Measurements from ENCODE around the gene RBFOX1. TPM values are rescaled to one million over a fixed set of nuclear protein-coding genes. Genes with fewer than 3 reads are reported as not detected.

Gene RBFOX1
- total RNA-seq, 1 experiment from 2014 or later: not detected

DNA sequence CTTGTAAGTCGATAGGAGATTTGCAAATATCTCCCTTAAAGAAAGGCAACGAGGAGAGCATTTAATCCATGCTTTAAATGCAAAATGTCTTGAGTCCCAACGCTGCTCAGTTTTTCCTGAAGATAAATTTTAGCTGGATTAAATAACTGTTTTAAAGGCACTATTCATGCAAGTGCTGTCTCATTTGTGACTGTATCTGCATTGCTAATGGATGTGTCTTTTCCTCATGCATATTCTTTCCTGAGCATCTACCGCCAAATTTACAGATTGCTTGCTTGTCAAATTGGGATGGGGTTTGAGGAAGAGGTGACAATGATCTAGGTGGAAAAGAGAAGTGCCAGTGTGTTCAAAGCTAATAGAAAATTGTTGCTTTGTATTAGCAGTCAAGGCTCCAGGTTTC is 106.9 kb downstream of the RBFOX1 start:
- H3K9me2 ChIP-seq (ENCODE audit: insufficient read depth): no peaks in the 10 kb centered on the region
- no peaks in the 10 kb centered on the region for H4K20me1 ChIP-seq (ENCODE audit: insufficient read depth)
- CTCF ChIA-PET: no interaction called here
- no peak overlapping the region for H3K9ac ChIP-seq (ENCODE audit: low read length)
- no peaks in the 10 kb centered on the region for H3K79me2 ChIP-seq (ENCODE audit: insufficient read depth, low read length)
- DNase-seq (ENCODE audit: low read depth, low spot score) (no peak), ATAC-seq (no peak)
- H3K27me3 ChIP-seq (ENCODE audit: insufficient read depth, low read length): no peaks in the 10 kb centered on the region
- intact Hi-C loops (cut with micrococcal nuclease): no loop called here
- no TSS peak for BruUV-seq (replicated peaks)
- H3K27ac ChIP-seq (ENCODE audit: low read depth, low read length): no peak overlapping the region
- POLR2A ChIA-PET: no interaction called here
- H3K4me3 ChIP-seq (replicated peaks in 1 of 2; ENCODE audit: low read depth in 1 of 2, low read length in 2 of 2): no peak overlapping the region
- RAD21 ChIA-PET (ENCODE audit: low non-redundant PET in 1 of 2, low total read pairs in 2 of 2, uncharacterized antibody in 2 of 2, unreplicated experiment in 2 of 2): no interaction called here
- TF ChIP-seq JUND (IDR thresholded peaks at IDR 0.05) (no peak), POLR2A (IDR thresholded peaks at IDR 0.05; ENCODE audit: borderline replicate concordance, extremely low read depth, insufficient read depth, insufficient read length) (no peak), MAX (IDR thresholded peaks at IDR 0.05) (no peak), SRF (IDR thresholded peaks at IDR 0.05; ENCODE audit: low read depth) (no peak), CEBPB (IDR thresholded peaks at IDR 0.05; ENCODE audit: low read depth) (no peak), ATF3 (IDR thresholded peaks at IDR 0.05) (no peak), YY1 (IDR thresholded peaks at IDR 0.05; ENCODE audit: extremely low read depth, insufficient replicate concordance, low read depth, low read length) (no peak), FOSL1 (IDR thresholded peaks at IDR 0.05; ENCODE audit: low read depth) (no peak), EZH2phosphoT487 (IDR thresholded peaks at IDR 0.05; ENCODE audit: borderline replicate concordance) (no peak), ZFX (IDR thresholded peaks at IDR 0.05) (no peak), POLR2AphosphoS5 (IDR thresholded peaks at IDR 0.05; ENCODE audit: low read depth, low read length) (no peak), EGR1 (IDR thresholded peaks at IDR 0.05; ENCODE audit: low read depth) (no peak)
- TF ChIP-seq, protein P1, sequence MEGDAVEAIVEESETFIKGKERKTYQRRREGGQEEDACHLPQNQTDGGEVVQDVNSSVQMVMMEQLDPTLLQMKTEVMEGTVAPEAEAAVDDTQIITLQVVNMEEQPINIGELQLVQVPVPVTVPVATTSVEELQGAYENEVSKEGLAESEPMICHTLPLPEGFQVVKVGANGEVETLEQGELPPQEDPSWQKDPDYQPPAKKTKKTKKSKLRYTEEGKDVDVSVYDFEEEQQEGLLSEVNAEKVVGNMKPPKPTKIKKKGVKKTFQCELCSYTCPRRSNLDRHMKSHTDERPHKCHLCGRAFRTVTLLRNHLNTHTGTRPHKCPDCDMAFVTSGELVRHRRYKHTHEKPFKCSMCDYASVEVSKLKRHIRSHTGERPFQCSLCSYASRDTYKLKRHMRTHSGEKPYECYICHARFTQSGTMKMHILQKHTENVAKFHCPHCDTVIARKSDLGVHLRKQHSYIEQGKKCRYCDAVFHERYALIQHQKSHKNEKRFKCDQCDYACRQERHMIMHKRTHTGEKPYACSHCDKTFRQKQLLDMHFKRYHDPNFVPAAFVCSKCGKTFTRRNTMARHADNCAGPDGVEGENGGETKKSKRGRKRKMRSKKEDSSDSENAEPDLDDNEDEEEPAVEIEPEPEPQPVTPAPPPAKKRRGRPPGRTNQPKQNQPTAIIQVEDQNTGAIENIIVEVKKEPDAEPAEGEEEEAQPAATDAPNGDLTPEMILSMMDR (IDR thresholded peaks at IDR 0.05 in 2 of 3, conservative IDR thresholded peaks at IDR 0.05 in 1 of 3; ENCODE audit: borderline replicate concordance in 1 of 3, insufficient read depth in 1 of 3, low read depth in 2 of 3, low read length in 2 of 3): no peak
- TF ChIP-seq, protein P2, sequence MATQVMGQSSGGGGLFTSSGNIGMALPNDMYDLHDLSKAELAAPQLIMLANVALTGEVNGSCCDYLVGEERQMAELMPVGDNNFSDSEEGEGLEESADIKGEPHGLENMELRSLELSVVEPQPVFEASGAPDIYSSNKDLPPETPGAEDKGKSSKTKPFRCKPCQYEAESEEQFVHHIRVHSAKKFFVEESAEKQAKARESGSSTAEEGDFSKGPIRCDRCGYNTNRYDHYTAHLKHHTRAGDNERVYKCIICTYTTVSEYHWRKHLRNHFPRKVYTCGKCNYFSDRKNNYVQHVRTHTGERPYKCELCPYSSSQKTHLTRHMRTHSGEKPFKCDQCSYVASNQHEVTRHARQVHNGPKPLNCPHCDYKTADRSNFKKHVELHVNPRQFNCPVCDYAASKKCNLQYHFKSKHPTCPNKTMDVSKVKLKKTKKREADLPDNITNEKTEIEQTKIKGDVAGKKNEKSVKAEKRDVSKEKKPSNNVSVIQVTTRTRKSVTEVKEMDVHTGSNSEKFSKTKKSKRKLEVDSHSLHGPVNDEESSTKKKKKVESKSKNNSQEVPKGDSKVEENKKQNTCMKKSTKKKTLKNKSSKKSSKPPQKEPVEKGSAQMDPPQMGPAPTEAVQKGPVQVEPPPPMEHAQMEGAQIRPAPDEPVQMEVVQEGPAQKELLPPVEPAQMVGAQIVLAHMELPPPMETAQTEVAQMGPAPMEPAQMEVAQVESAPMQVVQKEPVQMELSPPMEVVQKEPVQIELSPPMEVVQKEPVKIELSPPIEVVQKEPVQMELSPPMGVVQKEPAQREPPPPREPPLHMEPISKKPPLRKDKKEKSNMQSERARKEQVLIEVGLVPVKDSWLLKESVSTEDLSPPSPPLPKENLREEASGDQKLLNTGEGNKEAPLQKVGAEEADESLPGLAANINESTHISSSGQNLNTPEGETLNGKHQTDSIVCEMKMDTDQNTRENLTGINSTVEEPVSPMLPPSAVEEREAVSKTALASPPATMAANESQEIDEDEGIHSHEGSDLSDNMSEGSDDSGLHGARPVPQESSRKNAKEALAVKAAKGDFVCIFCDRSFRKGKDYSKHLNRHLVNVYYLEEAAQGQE (IDR thresholded peaks at IDR 0.05; ENCODE audit: low read depth): no peak
- no peak overlapping the region for H3K4me2 ChIP-seq (ENCODE audit: low read length)
- no peak overlapping the region for H2AFZ ChIP-seq (ENCODE audit: low read depth, low read length, poor library complexity, severe bottlenecking)
- no peaks in the 10 kb centered on the region for H3K4me1 ChIP-seq (ENCODE audit: control insufficient read depth in 1 of 2, insufficient read depth in 2 of 2, low read length in 2 of 2)
- peaks cover 6 to 25% of the 10 kb centered on the region in 2 experiments; a peak in 2 of 4 replicates for H3K9me3 ChIP-seq (ENCODE audit: control insufficient read depth in 1 of 2, insufficient read depth in 1 of 2, low read depth in 1 of 2, low read length in 2 of 2)
- no peaks in the 10 kb centered on the region for H3K36me3 ChIP-seq (ENCODE audit: control insufficient read depth in 1 of 2, insufficient read depth in 2 of 2, low read length in 2 of 2)
